ENCODE measurements around the gene TRIM46. TPM values are rescaled to one million over a fixed set of nuclear protein-coding genes. Genes with fewer than 3 reads are reported as not detected.

Gene TRIM46
- total and polyA plus RNA-seq, 2 of the 13 experiments (the other 11 are each of a cell fraction or from before 2014, with no cell fraction given): 0.04 to 0.09 TPM

DNA sequence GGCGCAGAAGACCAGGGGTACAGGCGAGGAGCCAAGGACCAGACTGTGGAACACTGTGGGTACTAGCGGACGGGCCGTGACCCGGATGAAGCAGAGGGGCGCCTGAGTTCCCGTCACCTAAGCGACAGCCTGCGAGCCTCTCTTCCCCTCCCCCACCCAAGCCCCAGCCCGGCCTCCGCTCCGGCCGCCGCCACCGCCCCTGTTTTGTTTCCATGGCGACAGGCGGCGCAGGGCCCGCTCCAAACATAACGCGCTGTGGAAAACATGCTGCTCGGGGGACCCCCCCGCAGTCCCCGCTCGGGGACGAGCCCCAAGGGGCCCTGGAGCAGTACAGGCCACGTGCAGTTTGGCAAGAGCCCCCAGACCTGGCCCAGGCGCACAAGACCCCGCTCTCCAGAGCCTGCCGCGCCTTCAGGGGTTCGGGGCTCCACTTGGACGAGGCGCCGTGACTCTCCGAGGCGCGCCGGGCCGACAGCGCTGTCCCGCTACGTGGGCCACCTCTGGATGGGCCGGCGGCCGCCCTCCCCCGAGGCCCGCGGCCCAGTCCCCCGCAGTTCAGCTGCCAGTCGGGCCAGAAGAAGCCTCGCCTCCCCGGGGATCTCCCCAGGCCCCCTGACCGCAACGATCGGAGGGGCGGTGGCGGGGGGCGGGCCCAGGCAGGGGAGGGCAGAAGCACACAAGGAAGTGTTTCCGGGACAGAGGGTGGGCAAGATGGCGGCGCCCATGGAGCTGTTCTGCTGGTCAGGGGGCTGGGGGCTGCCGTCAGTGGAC lies 35.1 kb downstream of the TRIM46 start, which contains the start of gene MTX1 (continued):
- TF ChIP-seq THAP11 (CRISPR knock-in tag; IDR thresholded peaks at IDR 0.05) (peak; percentile 71; the same call in 1 of the 2 replicates), MEIS2 (CRISPR knock-in tag; IDR thresholded peaks at IDR 0.05) (no peak; the same call in 1 of the 2 replicates), NONO (IDR thresholded peaks at IDR 0.05) (no peak), NONO (CRISPR knock-in tag; conservative IDR thresholded peaks at IDR 0.05) (peak; percentile 69; the same call in 1 of the 2 replicates), PHF20 (CRISPR knock-in tag; IDR thresholded peaks at IDR 0.05) (peak; percentile 97), ZNF10 (CRISPR knock-in tag; IDR thresholded peaks at IDR 0.05; ENCODE audit: borderline replicate concordance, low read depth) (no peak), SMARCC2 (IDR thresholded peaks at IDR 0.05) (no peak), HDAC2 (CRISPR knock-in tag; IDR thresholded peaks at IDR 0.05) (0 out of 2 replicates have a peak, but pooled peaks have one; percentile 13), PAX8 (CRISPR knock-in tag; IDR thresholded peaks at IDR 0.05; ENCODE audit: borderline replicate concordance) (no peak; the same call in 1 of the 2 replicates), GATAD1 (CRISPR knock-in tag; IDR thresholded peaks at IDR 0.05) (peak; percentile 94), EHMT2 (IDR thresholded peaks at IDR 0.05; ENCODE audit: borderline replicate concordance, low read depth, low read length) (no peak), ZNF234 (CRISPR knock-in tag; conservative IDR thresholded peaks at IDR 0.05) (no peak; the same call in 1 of the 2 replicates)
- TF ChIP-seq, protein P1, sequence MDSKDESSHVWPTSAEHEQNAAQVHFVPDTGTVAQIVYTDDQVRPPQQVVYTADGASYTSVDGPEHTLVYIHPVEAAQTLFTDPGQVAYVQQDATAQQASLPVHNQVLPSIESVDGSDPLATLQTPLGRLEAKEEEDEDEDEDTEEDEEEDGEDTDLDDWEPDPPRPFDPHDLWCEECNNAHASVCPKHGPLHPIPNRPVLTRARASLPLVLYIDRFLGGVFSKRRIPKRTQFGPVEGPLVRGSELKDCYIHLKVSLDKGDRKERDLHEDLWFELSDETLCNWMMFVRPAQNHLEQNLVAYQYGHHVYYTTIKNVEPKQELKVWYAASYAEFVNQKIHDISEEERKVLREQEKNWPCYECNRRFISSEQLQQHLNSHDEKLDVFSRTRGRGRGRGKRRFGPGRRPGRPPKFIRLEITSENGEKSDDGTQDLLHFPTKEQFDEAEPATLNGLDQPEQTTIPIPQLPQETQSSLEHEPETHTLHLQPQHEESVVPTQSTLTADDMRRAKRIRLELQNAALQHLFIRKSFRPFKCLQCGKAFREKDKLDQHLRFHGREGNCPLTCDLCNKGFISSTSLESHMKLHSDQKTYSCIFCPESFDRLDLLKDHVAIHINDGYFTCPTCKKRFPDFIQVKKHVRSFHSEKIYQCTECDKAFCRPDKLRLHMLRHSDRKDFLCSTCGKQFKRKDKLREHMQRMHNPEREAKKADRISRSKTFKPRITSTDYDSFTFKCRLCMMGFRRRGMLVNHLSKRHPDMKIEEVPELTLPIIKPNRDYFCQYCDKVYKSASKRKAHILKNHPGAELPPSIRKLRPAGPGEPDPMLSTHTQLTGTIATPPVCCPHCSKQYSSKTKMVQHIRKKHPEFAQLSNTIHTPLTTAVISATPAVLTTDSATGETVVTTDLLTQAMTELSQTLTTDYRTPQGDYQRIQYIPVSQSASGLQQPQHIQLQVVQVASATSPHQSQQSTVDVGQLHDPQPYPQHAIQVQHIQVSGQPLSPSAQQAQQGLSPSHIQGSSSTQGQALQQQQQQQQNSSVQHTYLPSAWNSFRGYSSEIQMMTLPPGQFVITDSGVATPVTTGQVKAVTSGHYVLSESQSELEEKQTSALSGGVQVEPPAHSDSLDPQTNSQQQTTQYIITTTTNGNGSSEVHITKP (CRISPR knock-in tag; IDR thresholded peaks at IDR 0.05; ENCODE audit: low read depth): 0 out of 2 replicates have a peak, but pooled peaks have one; percentile 36
- TF ChIP-seq, protein P2, sequence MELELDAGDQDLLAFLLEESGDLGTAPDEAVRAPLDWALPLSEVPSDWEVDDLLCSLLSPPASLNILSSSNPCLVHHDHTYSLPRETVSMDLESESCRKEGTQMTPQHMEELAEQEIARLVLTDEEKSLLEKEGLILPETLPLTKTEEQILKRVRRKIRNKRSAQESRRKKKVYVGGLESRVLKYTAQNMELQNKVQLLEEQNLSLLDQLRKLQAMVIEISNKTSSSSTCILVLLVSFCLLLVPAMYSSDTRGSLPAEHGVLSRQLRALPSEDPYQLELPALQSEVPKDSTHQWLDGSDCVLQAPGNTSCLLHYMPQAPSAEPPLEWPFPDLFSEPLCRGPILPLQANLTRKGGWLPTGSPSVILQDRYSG (CRISPR knock-in tag; IDR thresholded peaks at IDR 0.05): no peak
- TF ChIP-seq, protein P3, sequence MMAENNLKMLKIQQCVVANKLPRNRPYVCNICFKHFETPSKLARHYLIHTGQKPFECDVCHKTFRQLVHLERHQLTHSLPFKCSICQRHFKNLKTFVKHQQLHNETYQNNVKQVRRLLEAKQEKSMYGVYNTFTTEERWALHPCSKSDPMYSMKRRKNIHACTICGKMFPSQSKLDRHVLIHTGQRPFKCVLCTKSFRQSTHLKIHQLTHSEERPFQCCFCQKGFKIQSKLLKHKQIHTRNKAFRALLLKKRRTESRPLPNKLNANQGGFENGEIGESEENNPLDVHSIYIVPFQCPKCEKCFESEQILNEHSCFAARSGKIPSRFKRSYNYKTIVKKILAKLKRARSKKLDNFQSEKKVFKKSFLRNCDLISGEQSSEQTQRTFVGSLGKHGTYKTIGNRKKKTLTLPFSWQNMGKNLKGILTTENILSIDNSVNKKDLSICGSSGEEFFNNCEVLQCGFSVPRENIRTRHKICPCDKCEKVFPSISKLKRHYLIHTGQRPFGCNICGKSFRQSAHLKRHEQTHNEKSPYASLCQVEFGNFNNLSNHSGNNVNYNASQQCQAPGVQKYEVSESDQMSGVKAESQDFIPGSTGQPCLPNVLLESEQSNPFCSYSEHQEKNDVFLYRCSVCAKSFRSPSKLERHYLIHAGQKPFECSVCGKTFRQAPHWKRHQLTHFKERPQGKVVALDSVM (CRISPR knock-in tag; IDR thresholded peaks at IDR 0.05): no peak
- TF ChIP-seq, protein P4, sequence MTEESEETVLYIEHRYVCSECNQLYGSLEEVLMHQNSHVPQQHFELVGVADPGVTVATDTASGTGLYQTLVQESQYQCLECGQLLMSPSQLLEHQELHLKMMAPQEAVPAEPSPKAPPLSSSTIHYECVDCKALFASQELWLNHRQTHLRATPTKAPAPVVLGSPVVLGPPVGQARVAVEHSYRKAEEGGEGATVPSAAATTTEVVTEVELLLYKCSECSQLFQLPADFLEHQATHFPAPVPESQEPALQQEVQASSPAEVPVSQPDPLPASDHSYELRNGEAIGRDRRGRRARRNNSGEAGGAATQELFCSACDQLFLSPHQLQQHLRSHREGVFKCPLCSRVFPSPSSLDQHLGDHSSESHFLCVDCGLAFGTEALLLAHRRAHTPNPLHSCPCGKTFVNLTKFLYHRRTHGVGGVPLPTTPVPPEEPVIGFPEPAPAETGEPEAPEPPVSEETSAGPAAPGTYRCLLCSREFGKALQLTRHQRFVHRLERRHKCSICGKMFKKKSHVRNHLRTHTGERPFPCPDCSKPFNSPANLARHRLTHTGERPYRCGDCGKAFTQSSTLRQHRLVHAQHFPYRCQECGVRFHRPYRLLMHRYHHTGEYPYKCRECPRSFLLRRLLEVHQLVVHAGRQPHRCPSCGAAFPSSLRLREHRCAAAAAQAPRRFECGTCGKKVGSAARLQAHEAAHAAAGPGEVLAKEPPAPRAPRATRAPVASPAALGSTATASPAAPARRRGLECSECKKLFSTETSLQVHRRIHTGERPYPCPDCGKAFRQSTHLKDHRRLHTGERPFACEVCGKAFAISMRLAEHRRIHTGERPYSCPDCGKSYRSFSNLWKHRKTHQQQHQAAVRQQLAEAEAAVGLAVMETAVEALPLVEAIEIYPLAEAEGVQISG (CRISPR knock-in tag; IDR thresholded peaks at IDR 0.05): peak; percentile 74; the same call in 1 of the 2 replicates
- TF ChIP-seq, protein P5, sequence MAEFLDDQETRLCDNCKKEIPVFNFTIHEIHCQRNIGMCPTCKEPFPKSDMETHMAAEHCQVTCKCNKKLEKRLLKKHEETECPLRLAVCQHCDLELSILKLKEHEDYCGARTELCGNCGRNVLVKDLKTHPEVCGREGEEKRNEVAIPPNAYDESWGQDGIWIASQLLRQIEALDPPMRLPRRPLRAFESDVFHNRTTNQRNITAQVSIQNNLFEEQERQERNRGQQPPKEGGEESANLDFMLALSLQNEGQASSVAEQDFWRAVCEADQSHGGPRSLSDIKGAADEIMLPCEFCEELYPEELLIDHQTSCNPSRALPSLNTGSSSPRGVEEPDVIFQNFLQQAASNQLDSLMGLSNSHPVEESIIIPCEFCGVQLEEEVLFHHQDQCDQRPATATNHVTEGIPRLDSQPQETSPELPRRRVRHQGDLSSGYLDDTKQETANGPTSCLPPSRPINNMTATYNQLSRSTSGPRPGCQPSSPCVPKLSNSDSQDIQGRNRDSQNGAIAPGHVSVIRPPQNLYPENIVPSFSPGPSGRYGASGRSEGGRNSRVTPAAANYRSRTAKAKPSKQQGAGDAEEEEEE (CRISPR knock-in tag; IDR thresholded peaks at IDR 0.05; ENCODE audit: borderline replicate concordance): 0 out of 2 replicates have a peak, but pooled peaks have one; percentile 43
